Tibial artery (tissue), 4 donors: ENCODE results near the gene WNT9B.

ENCODE experiments used
- DNase-seq, 2 donors: peaks; one replicate each; pipeline ENCODE4 v3.0.0-alpha.2; 2019
- H3K27ac ChIP-seq, 2 donors: fragments of 200-600 bp; sonication (generic) in 1 of 2; 1 replicate in 1 of 2; 2 replicates in 1 of 2; pipeline ENCODE4 v1.5.1; 2018 to 2019; ENCODE audit warnings: mild to moderate bottlenecking in 1 of 2
- H3K27me3 ChIP-seq, 2 donors: fragments of 200-600 bp; sonication (generic) in 1 of 2; one replicate each; pipeline versions ENCODE4 v1.5.1 to v1.6.0; 2016 to 2019
- H3K36me3 ChIP-seq, 3 donors: fragments of 200-600 bp; sonication (generic) in 2 of 3; one replicate each; pipeline ENCODE4 v1.5.1; 2016 to 2019; ENCODE audit warnings: mild to moderate bottlenecking in 2 of 3
- H3K4me1 ChIP-seq, 4 donors: fragments of 200-600 bp; sonication (generic) in 2 of 4; 1 replicate in 3 of 4; 2 replicates in 1 of 4; pipeline ENCODE4 v1.5.1; 2016 to 2019
- H3K4me3 ChIP-seq, 2 donors: fragments of 200-600 bp; sonication (generic) in 1 of 2; 1 replicate in 1 of 2; 2 replicates in 1 of 2; pipeline ENCODE4 v1.5.1; 2018 to 2019; ENCODE audit warnings: mild to moderate bottlenecking in 2 of 2
- H3K9me3 ChIP-seq, 3 donors: fragments of 200-600 bp; sonication (generic) in 1 of 3; one replicate each; pipeline ENCODE4 v1.5.1; 2016 to 2019
- CTCF ChIP-seq, 2 experiments: fragments of 200-600 bp in 1 of 2; fragments of 450-650 bp in 1 of 2; IDR thresholded peaks; one replicate each; pipeline ENCODE4 v1.5.1; 2017 to 2019; ENCODE audit warnings: antibody characterized with exemption in 2 of 2, mild to moderate bottlenecking in 1 of 2, moderate library complexity in 1 of 2
- intact Hi-C: fragments of 100-400 bp; cut with DNase I; formaldehyde crosslinking; loops from one replicate; pipeline ENCODE4 v1.15.0; 2023; ENCODE audit warnings: low total_unique reads

Gene WNT9B

GRCh38 chr17:46869975-46870803 lies 18.8 kb downstream of the WNT9B start:
- TF ChIP-seq CTCF (IDR thresholded peaks at IDR 0.05) = no peak
- H3K4me3 ChIP-seq = no peak overlapping the region
- intact Hi-C loops = no loop called here
- no peaks in the 10 kb centered on the region for H3K36me3 ChIP-seq
- H3K27ac ChIP-seq = no peak overlapping the region
- peaks cover 0 to 19% of the 10 kb centered on the region in 2 donors for H3K27me3 ChIP-seq
- H3K4me1 ChIP-seq = no peaks in the 10 kb centered on the region
- H3K9me3 ChIP-seq = no peaks in the 10 kb centered on the region
- DNase-seq = no peak

- intact Hi-C loops = no loop called here
- Histone ChIP-seq H3K27ac (no peak overlapping the region), H3K4me3 (no peak overlapping the region)
These were observed 21.0 kb downstream of the WNT9B start for GRCh38 chr17:46872421-46872820.

GRCh38 chr17:46873941-46874645 lies 22.7 kb downstream of the WNT9B start:
- intact Hi-C loops = no loop called here
- H3K4me3 ChIP-seq = no peak overlapping the region
- H3K27ac ChIP-seq = no peak overlapping the region
- no peak for DNase-seq
- no peak for TF ChIP-seq CTCF (IDR thresholded peaks at IDR 0.05)
- H3K36me3 ChIP-seq = no peaks in the 10 kb centered on the region
- H3K4me1 ChIP-seq = no peaks in the 10 kb centered on the region
- peaks cover 0 to 18% of the 10 kb centered on the region in 2 donors for H3K27me3 ChIP-seq
- H3K9me3 ChIP-seq = no peaks in the 10 kb centered on the region

More at GRCh38 chr17:46872421-46872820, 21.0 kb downstream of the WNT9B start:
- no peak for DNase-seq
- Histone ChIP-seq H3K4me1 (no peaks in the 10 kb centered on the region), H3K9me3 (no peaks in the 10 kb centered on the region), H3K27me3 (peaks cover 0 to 18% of the 10 kb centered on the region in 2 donors), H3K36me3 (no peaks in the 10 kb centered on the region)
- TF ChIP-seq CTCF (IDR thresholded peaks at IDR 0.05) = no peak

GRCh38 chr17:46874906-46875305 lies 23.5 kb downstream of the WNT9B start:
- H3K4me1 ChIP-seq = no peaks in the 10 kb centered on the region
- no peaks in the 10 kb centered on the region for H3K36me3 ChIP-seq
- intact Hi-C loops = no loop called here
- DNase-seq = no peak
- no peak overlapping the region for H3K27ac ChIP-seq
- H3K9me3 ChIP-seq = no peaks in the 10 kb centered on the region
- no peak overlapping the region for H3K4me3 ChIP-seq
- no peak for TF ChIP-seq CTCF (IDR thresholded peaks at IDR 0.05)
- H3K27me3 ChIP-seq = peaks cover 0 to 18% of the 10 kb centered on the region in 2 donors

GRCh38 chr17:46875849-46876352 lies 24.5 kb downstream of the WNT9B start:
- DNase-seq = no peak
- Histone ChIP-seq H3K4me3 (no peak overlapping the region), H3K27ac (no peak overlapping the region), H3K9me3 (no peaks in the 10 kb centered on the region), H3K36me3 (no peaks in the 10 kb centered on the region), H3K27me3 (peaks cover 0 to 18% of the 10 kb centered on the region in 2 donors), H3K4me1 (no peaks in the 10 kb centered on the region)
- no peak for TF ChIP-seq CTCF (IDR thresholded peaks at IDR 0.05)
- intact Hi-C loops = no loop called here
